PC-9 (cell line): ENCODE results near the gene RBM15. TPM values are rescaled to one million over a fixed set of nuclear protein-coding genes. Genes with fewer than 3 reads are reported as not detected.
A peak's percentile ranks its signal among the peaks of the same experiment; 100 is the strongest.

Experiments used
- BruUV-seq: library from RNA; stranded (reverse); fragments of 400-500 nt; replicated peaks from 2 replicates; lab custom pipeline; 2021; lab: Mats Ljungman, UMichigan
- CTCF ChIA-PET: fragments of 300-600 bp; sonication (Branson Sonifier 250); formaldehyde crosslinking; loops from one replicate; lab custom pipeline; 2022; ENCODE audit warnings: antibody characterized with exemption; lab: Charles Lee
- POLR2A ChIA-PET: fragments of 300-600 bp; sonication (Branson Sonifier 250); formaldehyde crosslinking; loops from one replicate; lab custom pipeline; 2022; ENCODE audit warnings: antibody characterized with exemption; ENCODE audit not compliant: unreplicated experiment; lab: Charles Lee
- DNase-seq, 2 experiments: peaks; one replicate each; pipeline versions ENCODE4 v3.0.0 to v3.0.0-alpha.2; 2015 to 2022; ENCODE audit warnings: mixed read lengths in 1 of 2
- H2AFZ ChIP-seq: fragments of 200-600 bp; sonication (generic); 2 replicates; pipeline ENCODE4 v1.8.1; 2017; ENCODE audit warnings: antibody characterized with exemption
- H3F3A ChIP-seq: fragments of 200-600 bp; sonication (generic); 2 replicates; pipeline ENCODE4 v1.8.1; 2017; ENCODE audit warnings: antibody characterized with exemption, mild to moderate bottlenecking, low read depth; ENCODE audit not compliant: insufficient read depth
- H3K27ac ChIP-seq: fragments of 200-600 bp; sonication (generic); 2 replicates; pipeline ENCODE4 v1.6.1; 2016; ENCODE audit warnings: mixed run types
- H3K27me3 ChIP-seq: fragments of 200-600 bp; sonication (generic); 2 replicates; pipeline ENCODE4 v1.6.1; 2016; ENCODE audit warnings: low read depth, mixed run types; ENCODE audit not compliant: insufficient read depth
- H3K36me3 ChIP-seq: fragments of 200-600 bp; sonication (generic); 2 replicates; pipeline ENCODE4 v1.6.1; 2016; ENCODE audit warnings: low read depth, mixed run types
- H3K4me1 ChIP-seq: fragments of 200-600 bp; sonication (generic); replicated peaks from 2 replicates; pipeline ENCODE4 v1.6.1; 2016; ENCODE audit warnings: mixed run types; ENCODE audit not compliant: insufficient read depth
- H3K4me2 ChIP-seq: fragments of 200-600 bp; sonication (generic); 2 replicates; pipeline ENCODE4 v1.6.1; 2017; ENCODE audit warnings: mixed run types
- H3K4me3 ChIP-seq: fragments of 200-600 bp; sonication (generic); 2 replicates; pipeline ENCODE4 v1.6.1; 2016; ENCODE audit warnings: mixed run types
- H3K79me2 ChIP-seq: fragments of 200-600 bp; sonication (generic); 2 replicates; pipeline ENCODE4 v1.6.1; 2017; ENCODE audit warnings: low read depth, mixed run types
- H3K9me2 ChIP-seq: fragments of 200-600 bp; sonication (generic); 2 replicates; pipeline ENCODE4 v1.8.1; 2017; ENCODE audit warnings: mild to moderate bottlenecking; ENCODE audit not compliant: insufficient read depth
- H3K9me3 ChIP-seq: fragments of 200-600 bp; sonication (generic); 2 replicates; pipeline ENCODE4 v1.8.1; 2016; ENCODE audit warnings: low read depth; ENCODE audit not compliant: insufficient read depth
- H4K20me1 ChIP-seq: fragments of 200-600 bp; sonication (generic); 2 replicates; pipeline ENCODE4 v1.8.1; 2017; ENCODE audit not compliant: insufficient read depth
- CTCF ChIP-seq: fragments of 200-600 bp; sonication (generic); conservative IDR thresholded peaks from 2 replicates; pipeline ENCODE4 v1.6.1; 2017; ENCODE audit warnings: mixed run types, antibody characterized with exemption, mild to moderate bottlenecking, moderate library complexity
- EZH2 ChIP-seq: fragments of 200-600 bp; sonication (generic); IDR thresholded peaks from 2 replicates; pipeline ENCODE4 v1.8.0; 2017; ENCODE audit warnings: antibody characterized with exemption, low read depth
- intact Hi-C: fragments of 100-400 bp; cut with micrococcal nuclease; formaldehyde crosslinking; loops from one replicate; pipeline ENCODE4 v1.10.0; 2022; ENCODE audit not compliant: unreplicated experiment
- total RNA-seq: library from RNA; stranded (reverse); gene quantifications from 2 replicates; pipeline ENCODE4 v1.2.3, GENCODE V29; 2021

The RBM15 gene
- total RNA-seq, 1 experiment from 2014 or later = 43.1 TPM

GRCh38 chr1:110292031-110292741 is 47.0 kb upstream of the RBM15 start:
- no peaks in the 10 kb centered on the region for H3K27me3 ChIP-seq
- no peak overlapping the region for H3K4me3 ChIP-seq
- H3K4me1 ChIP-seq = peaks cover 36% of the 10 kb centered on the region
- ChIA-PET CTCF (interaction anchor here (0.9 kb wide), 1 partner anchor 20 kb away, joined by 3 read pairs; no protein-coding TSS in a partner anchor), POLR2A (interaction anchor here (0.7 kb wide), 1 partner anchor 912 kb away, joined by 3 read pairs; no protein-coding TSS in a partner anchor)
- no peaks in the 10 kb centered on the region for H3K9me2 ChIP-seq
- BruUV-seq = no TSS peak
- H3K27ac ChIP-seq = peak overlapping the region; percentile 34
- TF ChIP-seq CTCF (no peak), EZH2 (no peak)
- no peaks in the 10 kb centered on the region for H3K36me3 ChIP-seq
- H3F3A ChIP-seq = peaks cover 24% of the 10 kb centered on the region
- H3K9me3 ChIP-seq = 0 out of 2 replicates have a peak, but pooled peaks cover 4% of the 10 kb centered on the region
- H3K4me2 ChIP-seq = peak overlapping the region; percentile 60
- DNase-seq = peak in 1 of 2 experiments; percentile 82
- intact Hi-C loops = no loop called here
- no peaks in the 10 kb centered on the region for H3K79me2 ChIP-seq
- no peaks in the 10 kb centered on the region for H4K20me1 ChIP-seq
- H2AFZ ChIP-seq = no peak overlapping the region; the same call in 1 of the 2 replicates

- Histone ChIP-seq H2AFZ (no peak overlapping the region), H3K4me2 (no peak overlapping the region), H3K79me2 (no peaks in the 10 kb centered on the region), H3K9me3 (0 out of 2 replicates have a peak, but pooled peaks cover 4% of the 10 kb centered on the region), H3K9me2 (no peaks in the 10 kb centered on the region), H3K4me1 (peaks cover 36% of the 10 kb centered on the region), H3K27ac (no peak overlapping the region), H3F3A (peaks cover 24% of the 10 kb centered on the region), H4K20me1 (no peaks in the 10 kb centered on the region), H3K4me3 (no peak overlapping the region), H3K36me3 (no peaks in the 10 kb centered on the region), H3K27me3 (no peaks in the 10 kb centered on the region)
- POLR2A ChIA-PET = no interaction called here
- no TSS peak for BruUV-seq
- CTCF ChIA-PET = no interaction called here
- TF ChIP-seq CTCF (no peak), EZH2 (no peak)
- DNase-seq = no peak
- intact Hi-C loops = no loop called here
Observed at GRCh38 chr1:110293601-110294104, 45.5 kb upstream of the RBM15 start.

- CTCF ChIA-PET = interaction anchor here (0.6 kb wide), 1 partner anchor 98 kb away, joined by 10 read pairs; no protein-coding TSS in a partner anchor
- 0 out of 2 replicates have a peak, but pooled peaks cover under 1% of the 10 kb centered on the region for H3K9me3 ChIP-seq
- no TSS peak for BruUV-seq
Observed at GRCh38 chr1:110294308-110294707, 44.9 kb upstream of the RBM15 start.

More at GRCh38 chr1:110294308-110294707, 44.9 kb upstream of the RBM15 start:
- Histone ChIP-seq H2AFZ (no peak overlapping the region), H3K4me2 (no peak overlapping the region), H3K9me2 (no peaks in the 10 kb centered on the region), H3K79me2 (no peaks in the 10 kb centered on the region), H3F3A (peaks cover 24% of the 10 kb centered on the region), H3K4me1 (peaks cover 36% of the 10 kb centered on the region), H3K36me3 (no peaks in the 10 kb centered on the region), H4K20me1 (no peaks in the 10 kb centered on the region), H3K4me3 (no peak overlapping the region), H3K27ac (no peak overlapping the region), H3K27me3 (no peaks in the 10 kb centered on the region)
- DNase-seq = no peak
- intact Hi-C loops = no loop called here
- TF ChIP-seq CTCF = no peak
- TF ChIP-seq EZH2 = no peak
- POLR2A ChIA-PET = no interaction called here
